ENCODE measurements around the gene GSK3A.

DNA sequence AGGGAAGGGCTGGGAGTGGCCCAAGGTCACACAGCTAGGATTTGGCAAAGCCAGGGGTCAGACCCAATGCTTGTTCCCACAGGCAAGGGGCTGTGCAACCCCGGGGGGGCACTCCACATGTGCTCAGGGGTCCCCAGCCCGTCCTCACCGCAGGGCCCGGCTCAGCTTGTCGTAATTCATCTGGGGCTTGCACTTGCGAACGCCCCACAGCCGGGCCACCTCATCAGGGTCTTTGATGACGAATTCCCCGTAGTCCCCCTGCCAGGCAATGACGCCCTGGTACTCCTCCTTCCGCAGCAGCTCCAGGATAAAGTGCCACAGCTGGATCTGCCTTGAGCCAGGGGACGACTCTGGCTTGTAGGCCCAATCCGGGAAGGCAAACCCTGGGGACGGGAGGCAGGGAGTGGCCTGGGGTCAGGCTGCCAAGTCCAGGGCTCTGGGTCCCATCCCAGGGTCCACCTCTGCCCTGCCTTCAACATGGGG is 7.8 kb upstream of the GSK3A start:
- TF ChIP-seq, protein P1, sequence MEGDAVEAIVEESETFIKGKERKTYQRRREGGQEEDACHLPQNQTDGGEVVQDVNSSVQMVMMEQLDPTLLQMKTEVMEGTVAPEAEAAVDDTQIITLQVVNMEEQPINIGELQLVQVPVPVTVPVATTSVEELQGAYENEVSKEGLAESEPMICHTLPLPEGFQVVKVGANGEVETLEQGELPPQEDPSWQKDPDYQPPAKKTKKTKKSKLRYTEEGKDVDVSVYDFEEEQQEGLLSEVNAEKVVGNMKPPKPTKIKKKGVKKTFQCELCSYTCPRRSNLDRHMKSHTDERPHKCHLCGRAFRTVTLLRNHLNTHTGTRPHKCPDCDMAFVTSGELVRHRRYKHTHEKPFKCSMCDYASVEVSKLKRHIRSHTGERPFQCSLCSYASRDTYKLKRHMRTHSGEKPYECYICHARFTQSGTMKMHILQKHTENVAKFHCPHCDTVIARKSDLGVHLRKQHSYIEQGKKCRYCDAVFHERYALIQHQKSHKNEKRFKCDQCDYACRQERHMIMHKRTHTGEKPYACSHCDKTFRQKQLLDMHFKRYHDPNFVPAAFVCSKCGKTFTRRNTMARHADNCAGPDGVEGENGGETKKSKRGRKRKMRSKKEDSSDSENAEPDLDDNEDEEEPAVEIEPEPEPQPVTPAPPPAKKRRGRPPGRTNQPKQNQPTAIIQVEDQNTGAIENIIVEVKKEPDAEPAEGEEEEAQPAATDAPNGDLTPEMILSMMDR (IDR thresholded peaks at IDR 0.05; ENCODE audit: low read depth, low read length), result no peak
- no peak for TF ChIP-seq EZH2phosphoT487 (IDR thresholded peaks at IDR 0.05; ENCODE audit: low read depth)
